PFSK-1 (cell line): ENCODE data around the gene ZNF277.

Source experiments
- FOXP2 ChIP-seq: optimal IDR thresholded peaks from 2 replicates; pipeline ENCODE3; 2011; ENCODE audit warnings: borderline replicate concordance, control low read depth, inconsistent platforms; ENCODE audit not compliant: insufficient read depth; ENCODE audit errors: extremely low read length, extremely low read depth
- POLR2AphosphoS5 ChIP-seq: IDR thresholded peaks from 2 replicates; pipeline ENCODE4 v1.6.1; 2012; ENCODE audit warnings: low read depth, mild to moderate bottlenecking, control low read depth, low read length, moderate library complexity
- REST ChIP-seq, 2 experiments: IDR thresholded peaks; 2 replicates each; pipeline versions ENCODE4 v1.6.1 to v1.8.0; 2011 to 2012; ENCODE audit warnings: low read depth in 2 of 2, low read length in 2 of 2, control low read depth in 1 of 2, inconsistent platforms in 1 of 2, mild to moderate bottlenecking in 1 of 2, moderate library complexity in 1 of 2; ENCODE audit not compliant: insufficient read depth in 1 of 2
- SIN3A ChIP-seq: IDR thresholded peaks from 2 replicates; pipeline ENCODE4 v1.6.1; 2012; ENCODE audit warnings: mild to moderate bottlenecking, low read length, moderate library complexity, borderline replicate concordance; ENCODE audit not compliant: insufficient read depth
- TAF1 ChIP-seq: IDR thresholded peaks from 2 replicates; pipeline ENCODE4 v1.6.1; 2012; ENCODE audit warnings: low read length, control low read depth, borderline replicate concordance; ENCODE audit not compliant: insufficient read depth

ZNF277 gene

GRCh38 chr7:112341464-112341863 lies 135.0 kb downstream of the ZNF277 start:
- TF ChIP-seq TAF1 (no peak), SIN3A (no peak), REST (IDR thresholded peaks at IDR 0.05; ENCODE audit: insufficient read depth in 1 of 2, low read depth in 2 of 2, low read length in 2 of 2) (no peak), FOXP2 (no peak), POLR2AphosphoS5 (no peak)

GRCh38 chr7:112346381-112347060 lies 140.0 kb downstream of the ZNF277 start:
- no peak for TF ChIP-seq POLR2AphosphoS5
- TF ChIP-seq SIN3A: no peak
- no peak for TF ChIP-seq FOXP2
- TF ChIP-seq REST (IDR thresholded peaks at IDR 0.05; ENCODE audit: insufficient read depth in 1 of 2, low read depth in 2 of 2, low read length in 2 of 2): no peak
- no peak for TF ChIP-seq TAF1

DNA sequence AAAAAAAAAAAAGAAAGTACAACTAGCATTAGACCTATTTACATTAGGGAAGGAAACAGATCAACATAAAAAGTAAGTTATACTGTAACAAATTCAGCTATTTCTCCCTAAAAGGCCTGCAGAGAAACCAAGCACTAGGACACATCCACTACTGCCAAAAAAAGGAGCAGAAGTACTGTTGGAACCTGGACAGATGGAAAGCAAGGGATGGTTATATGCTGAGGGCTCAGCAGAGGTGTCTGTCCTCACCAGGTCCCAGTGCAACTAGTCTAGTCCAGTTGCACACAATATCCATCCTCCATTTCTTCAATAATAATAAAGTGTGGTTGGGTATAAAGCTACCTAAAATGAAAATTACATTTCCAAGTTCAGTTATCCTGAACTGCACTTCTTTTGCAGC lies 140.6 kb downstream of the ZNF277 start:
- TF ChIP-seq TAF1: no peak
- no peak for TF ChIP-seq FOXP2
- TF ChIP-seq SIN3A: no peak
- no peak for TF ChIP-seq REST (IDR thresholded peaks at IDR 0.05; ENCODE audit: insufficient read depth in 1 of 2, low read depth in 2 of 2, low read length in 2 of 2)
- TF ChIP-seq POLR2AphosphoS5: no peak

DNA sequence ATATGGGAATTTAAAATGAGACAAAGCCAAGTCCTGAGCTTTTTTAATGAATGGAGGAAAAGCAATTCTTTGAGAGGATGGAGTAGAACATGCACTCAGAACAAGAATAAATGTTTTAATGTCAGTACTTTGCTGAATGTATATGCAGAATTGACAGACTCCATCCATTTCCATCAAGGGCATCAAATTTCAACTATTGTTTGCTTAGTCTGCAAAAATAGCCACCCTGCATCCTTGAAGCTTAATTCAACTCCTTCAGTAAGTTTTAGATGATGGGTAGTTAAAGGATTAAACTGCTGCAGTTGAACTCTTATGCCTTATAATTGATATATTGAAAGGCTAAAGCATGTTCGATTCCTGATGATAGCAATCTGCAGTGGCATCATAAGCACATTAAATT lies 144.1 kb downstream of the ZNF277 start:
- TF ChIP-seq FOXP2: no peak
- no peak for TF ChIP-seq REST (IDR thresholded peaks at IDR 0.05; ENCODE audit: insufficient read depth in 1 of 2, low read depth in 2 of 2, low read length in 2 of 2)

GRCh38 chr7:112356596-112356995 lies 150.1 kb downstream of the ZNF277 start:
- TF ChIP-seq TAF1 (no peak), SIN3A (no peak), FOXP2 (no peak), POLR2AphosphoS5 (no peak), REST (IDR thresholded peaks at IDR 0.05; ENCODE audit: insufficient read depth in 1 of 2, low read depth in 2 of 2, low read length in 2 of 2) (no peak)
